ENCODE results near the gene BRK1. TPM values are rescaled to one million over a fixed set of nuclear protein-coding genes. Genes with fewer than 3 reads are reported as not detected.

The BRK1 gene
- total and polyA plus RNA-seq, 9 of the 15 experiments (the other 6 are each of a cell fraction or from before 2014, with no cell fraction given) = 105 to 634 (median 250) TPM

GRCh38 chr3:10164546-10165393 is 49.3 kb downstream of the BRK1 start, which contains the start of gene IRAK2 (continued):
- TF ChIP-seq RFX5 (IDR thresholded peaks at IDR 0.05; ENCODE audit: low read depth, low read length) = no peak
- no peak for TF ChIP-seq ZNF324 (CRISPR knock-in tag; IDR thresholded peaks at IDR 0.05)
- TF ChIP-seq PCBP1 (IDR thresholded peaks at IDR 0.05; ENCODE audit: low read depth, low read length, poor library complexity, severe bottlenecking) = peak; percentile 42
- TF ChIP-seq ZNF398 (CRISPR knock-in tag; IDR thresholded peaks at IDR 0.05) = no peak
- TF ChIP-seq KLF1 (tag; IDR thresholded peaks at IDR 0.05) = no peak
- TF ChIP-seq IRF9 (tag; IDR thresholded peaks at IDR 0.05) = no peak
- no peak; the same call in none of the 2 replicates for TF ChIP-seq CREB1 (IDR thresholded peaks at IDR 0.05)
- peak; percentile 54; the same call in 1 of the 2 replicates for TF ChIP-seq CREB1 (CRISPR knock-in tag; IDR thresholded peaks at IDR 0.05)
- peak; percentile 34 for TF ChIP-seq FIP1L1 (IDR thresholded peaks at IDR 0.05; ENCODE audit: low read depth, low read length, poor library complexity, severe bottlenecking)
- TF ChIP-seq FOXO4 (CRISPR knock-in tag; IDR thresholded peaks at IDR 0.05) = no peak
- TF ChIP-seq PHB2 (IDR thresholded peaks at IDR 0.05; ENCODE audit: low read depth) = no peak
- no peak for TF ChIP-seq NBN (IDR thresholded peaks at IDR 0.05; ENCODE audit: low read depth)
- TF ChIP-seq MTA2 (IDR thresholded peaks at IDR 0.05; ENCODE audit: low read depth) = no peak
- TF ChIP-seq SMARCC2 (IDR thresholded peaks at IDR 0.05; ENCODE audit: low read depth) = no peak
- no peak for TF ChIP-seq NONO (IDR thresholded peaks at IDR 0.05; ENCODE audit: low read depth in 2 of 2, low read length in 1 of 2)
- TF ChIP-seq THRA (IDR thresholded peaks at IDR 0.05) = no peak
- TF ChIP-seq POLR2AphosphoS2 (IDR thresholded peaks at IDR 0.05; ENCODE audit: low read length) = no peak
- peak; percentile 4; the same call in 1 of the 2 replicates for TF ChIP-seq NFIC (IDR thresholded peaks at IDR 0.05)
- TF ChIP-seq JUN (IDR thresholded peaks at IDR 0.05; ENCODE audit: borderline replicate concordance, low read depth, low read length) = peak; percentile 15; the same call in 1 of the 2 replicates
- no peak for TF ChIP-seq JUN (CRISPR knock-in tag; IDR thresholded peaks at IDR 0.05; ENCODE audit: borderline replicate concordance)
- no peak for TF ChIP-seq ELF4 (CRISPR knock-in tag; IDR thresholded peaks at IDR 0.05)
- TF ChIP-seq RBM25 (IDR thresholded peaks at IDR 0.05; ENCODE audit: low read depth, low read length, severe bottlenecking) = no peak
- no peak for TF ChIP-seq ZNF584 (CRISPR knock-in tag; IDR thresholded peaks at IDR 0.05; ENCODE audit: low read depth)

Data from K562 (cell line).